ENCODE results near the gene DAZAP1. TPM values are rescaled to one million over a fixed set of nuclear protein-coding genes. Genes with fewer than 3 reads are reported as not detected.

The DAZAP1 gene
- polyA plus RNA-seq, 1 donor (not counting 4 experiments of a cell fraction or from before 2014, with no cell fraction given) = 99.2 TPM

DNA sequence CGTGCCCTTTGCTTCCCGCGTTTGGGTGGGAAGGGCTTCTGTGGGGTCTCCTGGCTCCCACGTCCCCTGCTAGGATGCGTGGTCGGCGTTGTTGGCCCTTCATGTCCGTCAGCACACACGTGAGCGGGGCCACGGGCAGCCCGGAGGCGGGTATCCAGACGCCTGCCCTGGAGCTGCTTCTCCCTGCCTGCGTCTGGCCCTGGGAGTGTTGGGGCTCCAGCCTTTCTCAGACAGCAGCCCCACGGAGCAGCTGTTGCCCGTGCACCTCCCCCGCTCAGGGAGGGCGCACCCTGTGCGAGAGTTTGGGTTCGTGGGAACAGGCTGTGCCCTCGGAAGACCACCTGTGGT is 14.5 kb downstream of the DAZAP1 start:
- TF ChIP-seq EZH2 (IDR thresholded peaks at IDR 0.05; ENCODE audit: low read length) = no peak
- TF ChIP-seq, protein P1, sequence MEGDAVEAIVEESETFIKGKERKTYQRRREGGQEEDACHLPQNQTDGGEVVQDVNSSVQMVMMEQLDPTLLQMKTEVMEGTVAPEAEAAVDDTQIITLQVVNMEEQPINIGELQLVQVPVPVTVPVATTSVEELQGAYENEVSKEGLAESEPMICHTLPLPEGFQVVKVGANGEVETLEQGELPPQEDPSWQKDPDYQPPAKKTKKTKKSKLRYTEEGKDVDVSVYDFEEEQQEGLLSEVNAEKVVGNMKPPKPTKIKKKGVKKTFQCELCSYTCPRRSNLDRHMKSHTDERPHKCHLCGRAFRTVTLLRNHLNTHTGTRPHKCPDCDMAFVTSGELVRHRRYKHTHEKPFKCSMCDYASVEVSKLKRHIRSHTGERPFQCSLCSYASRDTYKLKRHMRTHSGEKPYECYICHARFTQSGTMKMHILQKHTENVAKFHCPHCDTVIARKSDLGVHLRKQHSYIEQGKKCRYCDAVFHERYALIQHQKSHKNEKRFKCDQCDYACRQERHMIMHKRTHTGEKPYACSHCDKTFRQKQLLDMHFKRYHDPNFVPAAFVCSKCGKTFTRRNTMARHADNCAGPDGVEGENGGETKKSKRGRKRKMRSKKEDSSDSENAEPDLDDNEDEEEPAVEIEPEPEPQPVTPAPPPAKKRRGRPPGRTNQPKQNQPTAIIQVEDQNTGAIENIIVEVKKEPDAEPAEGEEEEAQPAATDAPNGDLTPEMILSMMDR (optimal IDR thresholded peaks at IDR 0.05 in 1 of 3, IDR thresholded peaks at IDR 0.05 in 1 of 3, conservative IDR thresholded peaks at IDR 0.05 in 1 of 3; ENCODE audit: extremely low read depth in 1 of 3, insufficient read depth in 2 of 3, low read length in 3 of 3) = no peak
- Histone ChIP-seq H3K27me3 (ENCODE audit: control insufficient read depth, extremely low read depth, insufficient read depth, low read length) (no peaks in the 10 kb centered on the region), H3K9me3 (ENCODE audit: control insufficient read depth, low read depth, low read length) (no peaks in the 10 kb centered on the region), H2AFZ (ENCODE audit: control insufficient read depth, low read length) (no peak overlapping the region), H3K27ac (ENCODE audit: control insufficient read depth, insufficient read depth, low read length) (no peak overlapping the region), H3K4me3 (ENCODE audit: control insufficient read depth in 2 of 3, extremely low read depth in 1 of 3, insufficient read depth in 2 of 3, low read depth in 1 of 3, low read length in 3 of 3) (no peak overlapping the region), H3K4me1 (ENCODE audit: control insufficient read depth, extremely low read depth, insufficient read depth, low read length) (peaks cover 20% of the 10 kb centered on the region), H3K4me2 (ENCODE audit: control insufficient read depth, extremely low read depth, insufficient read depth, low read depth, low read length) (no peak overlapping the region), H3K79me2 (ENCODE audit: control insufficient read depth, insufficient read depth, low read length) (peaks cover 81% of the 10 kb centered on the region), H3K36me3 (ENCODE audit: control insufficient read depth in 2 of 2, extremely low read depth in 1 of 2, insufficient read depth in 2 of 2, low read length in 2 of 2) (peaks cover 46 to 75% of the 10 kb centered on the region in 2 experiments), H3K9ac (ENCODE audit: control insufficient read depth, extremely low read depth, insufficient read depth, low read length) (no peak overlapping the region), H3K9me1 (ENCODE audit: control insufficient read depth, extremely low read depth, insufficient read depth, low read length) (peaks cover 3% of the 10 kb centered on the region), H4K20me1 (ENCODE audit: control insufficient read depth, extremely low read depth, insufficient read depth, low read length) (peaks cover 34% of the 10 kb centered on the region)
- DNase-seq (ENCODE audit: low read depth, low spot score) (no peak), FAIRE-seq (no peak)
- dilution Hi-C loops (cut with MboI; ENCODE audit: extremely low pct_ligation_motif_present, low sequenced_read_pairs) = no loop called here

DNA sequence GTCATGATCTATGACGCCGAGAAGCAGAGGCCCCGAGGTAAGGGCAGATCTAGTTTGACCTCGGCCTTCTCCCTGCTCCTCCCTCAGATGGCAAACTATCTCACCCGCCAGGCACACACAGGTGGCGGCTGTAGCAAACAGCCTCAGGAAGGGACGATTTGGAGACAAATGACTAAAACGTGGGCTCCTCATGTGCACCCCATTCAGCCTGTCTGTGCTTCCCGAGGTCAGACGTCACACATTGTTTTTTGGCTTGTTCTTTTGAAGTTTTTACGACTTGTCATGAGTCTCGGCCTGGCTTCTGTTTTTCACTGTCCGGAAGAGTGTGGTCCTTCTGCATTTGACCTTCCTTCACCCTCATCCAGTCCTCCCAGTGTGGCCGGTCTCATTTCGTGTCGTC is 15.0 kb downstream of the DAZAP1 start:
- H3K27ac ChIP-seq (ENCODE audit: control insufficient read depth, insufficient read depth, low read length) = no peak overlapping the region
- peaks cover 17% of the 10 kb centered on the region for H3K4me1 ChIP-seq (ENCODE audit: control insufficient read depth, extremely low read depth, insufficient read depth, low read length)
- H3K4me2 ChIP-seq (ENCODE audit: control insufficient read depth, extremely low read depth, insufficient read depth, low read depth, low read length) = no peak overlapping the region
- TF ChIP-seq, protein P1 (optimal IDR thresholded peaks at IDR 0.05 in 1 of 3, IDR thresholded peaks at IDR 0.05 in 1 of 3, conservative IDR thresholded peaks at IDR 0.05 in 1 of 3; ENCODE audit: extremely low read depth in 1 of 3, insufficient read depth in 2 of 3, low read length in 3 of 3) = no peak
- no peak for TF ChIP-seq EZH2 (IDR thresholded peaks at IDR 0.05; ENCODE audit: low read length)
- peaks cover 45 to 75% of the 10 kb centered on the region in 2 experiments for H3K36me3 ChIP-seq (ENCODE audit: control insufficient read depth in 2 of 2, extremely low read depth in 1 of 2, insufficient read depth in 2 of 2, low read length in 2 of 2)
- FAIRE-seq (no peak), DNase-seq (ENCODE audit: low read depth, low spot score) (no peak)
- H3K4me3 ChIP-seq (ENCODE audit: control insufficient read depth in 2 of 3, extremely low read depth in 1 of 3, insufficient read depth in 2 of 3, low read depth in 1 of 3, low read length in 3 of 3) = no peak overlapping the region
- H2AFZ ChIP-seq (ENCODE audit: control insufficient read depth, low read length) = no peak overlapping the region
- H4K20me1 ChIP-seq (ENCODE audit: control insufficient read depth, extremely low read depth, insufficient read depth, low read length) = peaks cover 30% of the 10 kb centered on the region
- H3K9me3 ChIP-seq (ENCODE audit: control insufficient read depth, low read depth, low read length) = no peaks in the 10 kb centered on the region
- H3K27me3 ChIP-seq (ENCODE audit: control insufficient read depth, extremely low read depth, insufficient read depth, low read length) = no peaks in the 10 kb centered on the region
- dilution Hi-C loops (cut with MboI; ENCODE audit: extremely low pct_ligation_motif_present, low sequenced_read_pairs) = no loop called here
- H3K9ac ChIP-seq (ENCODE audit: control insufficient read depth, extremely low read depth, insufficient read depth, low read length) = no peak overlapping the region
- peaks cover 80% of the 10 kb centered on the region for H3K79me2 ChIP-seq (ENCODE audit: control insufficient read depth, insufficient read depth, low read length)
- peaks cover 3% of the 10 kb centered on the region for H3K9me1 ChIP-seq (ENCODE audit: control insufficient read depth, extremely low read depth, insufficient read depth, low read length)

Data from keratinocyte (primary cell).